Measurements from ENCODE around the gene FSD2.
A peak's percentile ranks its signal among the peaks of the same experiment; 100 is the strongest.

Gene FSD2

GRCh38 chr15:82810061-82810889 lies 4.4 kb upstream of the FSD2 start:
- Mint-ChIP-seq H3K9me3 (no peaks in the 10 kb centered on the region), H3K27ac (peak overlapping the region; percentile 97), H3K4me3 (peak overlapping the region; percentile 95), H3K36me3 (ENCODE audit: low read depth) (peaks cover 24% of the 10 kb centered on the region), H3K27me3 (no peaks in the 10 kb centered on the region), H3K4me1 (ENCODE audit: low read depth) (peaks cover 55% of the 10 kb centered on the region)

- Mint-ChIP-seq H3K4me3 (peak within 1 kb of the TSS; percentile 95), H3K27ac (peak within 1 kb of the TSS; percentile 97), H3K9me3 (no peaks in the 10 kb centered on the region), H3K36me3 (ENCODE audit: low read depth) (peaks cover 21% of the 10 kb centered on the region), H3K4me1 (ENCODE audit: low read depth) (peaks cover 55% of the 10 kb centered on the region), H3K27me3 (no peaks in the 10 kb centered on the region)
Observed at GRCh38 chr15:82809308-82810060, 3.6 kb upstream of the FSD2 start, which contains the start of gene WHAMM. WHAMM (plus strand) TSS chr15:82809628; CDS start chr15:82809727, 99 bp downstream.

- Mint-ChIP-seq H3K36me3 (ENCODE audit: low read depth) (peaks cover 13% of the 10 kb centered on the region), H3K27ac (peak overlapping the region; percentile 78), H3K27me3 (no peaks in the 10 kb centered on the region), H3K4me3 (peak overlapping the region; percentile 72), H3K4me1 (ENCODE audit: low read depth) (peaks cover 49% of the 10 kb centered on the region), H3K9me3 (no peaks in the 10 kb centered on the region)
Observed at GRCh38 chr15:82808634-82809041, 2.8 kb upstream of the FSD2 start.

GRCh38 chr15:82807920-82808633 lies 2.2 kb upstream of the FSD2 start:
- Mint-ChIP-seq H3K27ac (peak overlapping the region; percentile 78), H3K4me3 (peak overlapping the region; percentile 72)

GRCh38 chr15:82804575-82804949 lies 1.3 kb downstream of the FSD2 start:
- Mint-ChIP-seq H3K27ac (no peak overlapping the region), H3K9me3 (no peaks in the 10 kb centered on the region), H3K4me3 (no peak overlapping the region), H3K36me3 (ENCODE audit: low read depth) (no peaks in the 10 kb centered on the region), H3K27me3 (peaks cover 2% of the 10 kb centered on the region), H3K4me1 (ENCODE audit: low read depth) (peaks cover 21% of the 10 kb centered on the region)

More at GRCh38 chr15:82807920-82808633, 2.2 kb upstream of the FSD2 start:
- Mint-ChIP-seq H3K36me3 (ENCODE audit: low read depth) (peaks cover 12% of the 10 kb centered on the region), H3K27me3 (no peaks in the 10 kb centered on the region), H3K4me1 (ENCODE audit: low read depth) (peaks cover 48% of the 10 kb centered on the region), H3K9me3 (no peaks in the 10 kb centered on the region)

GRCh38 chr15:82803793-82804574 lies 1.9 kb downstream of the FSD2 start:
- Mint-ChIP-seq H3K27me3 (peaks cover 6% of the 10 kb centered on the region), H3K36me3 (ENCODE audit: low read depth) (no peaks in the 10 kb centered on the region), H3K4me1 (ENCODE audit: low read depth) (peaks cover 17% of the 10 kb centered on the region), H3K4me3 (no peak overlapping the region), H3K27ac (no peak overlapping the region), H3K9me3 (no peaks in the 10 kb centered on the region)

GRCh38 chr15:82802497-82802896 lies 3.4 kb downstream of the FSD2 start:
- Mint-ChIP-seq H3K36me3 (ENCODE audit: low read depth) (no peaks in the 10 kb centered on the region), H3K4me1 (ENCODE audit: low read depth) (peaks cover 5% of the 10 kb centered on the region), H3K27me3 (peaks cover 6% of the 10 kb centered on the region), H3K9me3 (no peaks in the 10 kb centered on the region), H3K4me3 (no peak overlapping the region), H3K27ac (no peak overlapping the region)

- H3K4me1 Mint-ChIP-seq (ENCODE audit: low read depth), result no peaks in the 10 kb centered on the region
- H3K27ac Mint-ChIP-seq, result no peak overlapping the region
- no peak overlapping the region for H3K4me3 Mint-ChIP-seq
- peaks cover 1% of the 10 kb centered on the region for H3K9me3 Mint-ChIP-seq
- peaks cover 6% of the 10 kb centered on the region for H3K27me3 Mint-ChIP-seq
- no peaks in the 10 kb centered on the region for H3K36me3 Mint-ChIP-seq (ENCODE audit: low read depth)
Observed at GRCh38 chr15:82799183-82799841, 6.6 kb downstream of the FSD2 start.

- H3K4me3 Mint-ChIP-seq, result no peak overlapping the region
- no peak overlapping the region for H3K27ac Mint-ChIP-seq
- H3K27me3 Mint-ChIP-seq, result peaks cover 6% of the 10 kb centered on the region
- H3K4me1 Mint-ChIP-seq (ENCODE audit: low read depth), result no peaks in the 10 kb centered on the region
- H3K36me3 Mint-ChIP-seq (ENCODE audit: low read depth), result no peaks in the 10 kb centered on the region
- peaks cover 8% of the 10 kb centered on the region for H3K9me3 Mint-ChIP-seq
Observed at GRCh38 chr15:82798531-82799166, 7.2 kb downstream of the FSD2 start.

- Mint-ChIP-seq H3K36me3 (ENCODE audit: low read depth) (no peaks in the 10 kb centered on the region), H3K27me3 (peaks cover 6% of the 10 kb centered on the region)
Observed at GRCh38 chr15:82798104-82798503, 7.8 kb downstream of the FSD2 start.

GRCh38 chr15:82793737-82794136 lies 12.1 kb downstream of the FSD2 start:
- Mint-ChIP-seq H3K9me3 (peaks cover 8% of the 10 kb centered on the region), H3K4me1 (ENCODE audit: low read depth) (no peaks in the 10 kb centered on the region), H3K27ac (no peak overlapping the region), H3K36me3 (ENCODE audit: low read depth) (no peaks in the 10 kb centered on the region), H3K27me3 (no peaks in the 10 kb centered on the region), H3K4me3 (no peak overlapping the region)

More at GRCh38 chr15:82798104-82798503, 7.8 kb downstream of the FSD2 start:
- H3K4me3 Mint-ChIP-seq, result no peak overlapping the region
- H3K4me1 Mint-ChIP-seq (ENCODE audit: low read depth), result no peaks in the 10 kb centered on the region
- H3K27ac Mint-ChIP-seq, result no peak overlapping the region
- peaks cover 8% of the 10 kb centered on the region for H3K9me3 Mint-ChIP-seq

- Mint-ChIP-seq H3K36me3 (ENCODE audit: low read depth) (no peaks in the 10 kb centered on the region), H3K4me3 (no peak overlapping the region), H3K27ac (no peak overlapping the region), H3K9me3 (peaks cover 8% of the 10 kb centered on the region), H3K27me3 (no peaks in the 10 kb centered on the region), H3K4me1 (ENCODE audit: low read depth) (no peaks in the 10 kb centered on the region)
Observed at GRCh38 chr15:82792068-82792467, 13.8 kb downstream of the FSD2 start.

- Mint-ChIP-seq H3K4me1 (ENCODE audit: low read depth) (no peaks in the 10 kb centered on the region), H3K27me3 (no peaks in the 10 kb centered on the region)
Observed at GRCh38 chr15:82790321-82790720, 15.5 kb downstream of the FSD2 start.

More at GRCh38 chr15:82790321-82790720, 15.5 kb downstream of the FSD2 start:
- Mint-ChIP-seq H3K36me3 (ENCODE audit: low read depth) (no peaks in the 10 kb centered on the region), H3K9me3 (peaks cover 8% of the 10 kb centered on the region), H3K4me3 (no peak overlapping the region), H3K27ac (no peak overlapping the region)
